HG02759 (cell line): ENCODE measurements around the gene RNF126.
A peak's percentile ranks its signal among the peaks of the same experiment; 100 is the strongest.
"Not testable (repeated sequence)": the region's sequence is repeated elsewhere in the genome, so short reads cannot be mapped to it uniquely, and the experiment has no call there.

Source experiments
- ATAC-seq: cut with Tn5 transposase; IDR thresholded peaks from one replicate; pipeline ENCODE4 v1.9.1; 2021; ENCODE audit warnings: mild to moderate bottlenecking, moderate library complexity; ENCODE audit not compliant: unreplicated experiment

The RNF126 gene

DNA sequence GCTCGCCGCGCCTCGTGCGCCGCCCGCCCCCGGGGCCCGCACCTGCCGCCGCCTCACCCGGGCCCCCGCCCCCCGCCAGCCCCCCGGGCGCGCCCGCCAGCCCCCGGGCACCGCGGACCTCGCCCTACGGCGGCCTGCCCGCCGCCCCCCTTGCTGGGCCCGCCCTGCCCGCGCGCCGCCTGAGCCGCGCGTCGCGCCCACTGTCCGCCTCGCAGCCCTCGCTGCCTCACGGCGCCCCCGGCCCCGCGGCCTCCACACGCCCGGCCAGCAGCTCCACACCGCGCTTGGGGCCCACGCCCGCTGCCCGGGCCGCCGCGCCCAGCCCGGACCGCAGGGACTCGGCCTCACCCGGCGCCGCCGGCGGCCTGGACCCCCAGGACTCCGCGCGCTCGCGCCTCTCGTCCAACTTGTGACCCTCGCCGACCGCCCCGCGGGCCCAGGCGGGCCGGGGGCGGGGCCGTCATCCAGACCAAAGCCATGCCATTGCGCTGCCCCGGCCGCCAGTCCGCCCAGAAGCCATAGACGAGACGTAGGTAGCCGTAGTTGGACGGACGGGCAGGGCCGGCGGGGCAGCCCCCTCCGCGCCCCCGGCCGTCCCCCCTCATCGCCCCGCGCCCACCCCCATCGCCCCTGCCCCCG lies 46.8 kb downstream of the RNF126 start:
- ATAC-seq, result no peak

DNA sequence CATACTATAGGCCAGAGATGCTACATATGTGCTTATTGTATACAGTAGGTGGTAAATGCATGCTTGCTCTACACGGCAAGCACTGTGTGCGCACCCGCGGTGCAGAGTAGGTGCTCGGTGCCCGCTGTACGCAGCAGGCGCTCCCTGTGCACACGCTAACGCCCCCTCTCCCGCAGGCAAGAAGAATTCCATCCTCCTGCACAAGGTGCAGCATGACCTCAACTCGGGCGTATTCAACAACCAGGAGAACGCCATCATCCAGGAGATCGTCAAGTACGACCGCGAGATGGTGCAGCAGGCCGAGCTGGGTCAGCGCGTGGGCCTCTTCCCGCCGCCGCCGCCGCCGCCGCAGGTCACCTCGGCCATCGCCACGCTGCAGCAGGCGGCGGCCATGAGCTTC lies 47.4 kb downstream of the RNF126 start:
- no peak for ATAC-seq

DNA sequence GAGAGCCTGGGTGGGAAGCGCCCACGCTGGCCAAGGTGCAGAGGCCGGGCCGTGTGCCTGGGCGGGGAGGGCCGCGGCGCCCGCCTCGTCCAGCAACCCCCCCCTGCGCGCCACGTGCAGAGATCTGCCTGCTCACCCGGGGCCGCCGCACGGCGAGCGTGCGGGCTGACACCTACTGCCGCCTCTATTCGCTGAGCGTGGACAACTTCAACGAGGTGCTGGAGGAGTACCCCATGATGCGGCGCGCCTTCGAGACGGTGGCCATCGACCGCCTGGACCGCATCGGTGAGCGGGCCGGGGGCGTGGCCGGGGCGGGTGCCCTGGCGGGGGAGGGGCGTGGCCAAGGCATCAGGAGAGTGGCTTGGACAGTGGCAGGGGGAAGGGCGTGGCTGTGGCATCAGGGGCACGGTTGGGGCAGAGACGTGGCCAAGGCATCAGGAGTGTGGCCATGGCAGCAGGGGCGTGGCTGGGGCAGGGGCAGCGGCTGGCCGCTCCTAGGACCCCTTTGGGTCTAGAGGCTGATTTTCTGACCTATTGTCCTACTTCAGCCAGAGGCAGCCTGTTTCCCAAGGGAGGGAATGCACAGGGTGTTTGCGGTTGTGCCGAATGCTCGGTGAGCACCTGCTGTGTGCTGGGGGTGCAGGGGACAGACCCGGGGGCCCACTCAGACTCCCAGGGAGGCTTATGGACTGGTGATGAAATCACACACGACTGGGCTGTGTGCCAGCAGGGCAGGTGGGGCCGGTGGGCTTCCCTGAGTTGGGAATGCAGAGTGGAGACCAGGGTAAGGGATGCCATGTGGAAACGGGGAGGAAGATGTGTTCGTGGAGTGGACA lies 49.1 kb downstream of the RNF126 start:
- ATAC-seq, result no peak

DNA sequence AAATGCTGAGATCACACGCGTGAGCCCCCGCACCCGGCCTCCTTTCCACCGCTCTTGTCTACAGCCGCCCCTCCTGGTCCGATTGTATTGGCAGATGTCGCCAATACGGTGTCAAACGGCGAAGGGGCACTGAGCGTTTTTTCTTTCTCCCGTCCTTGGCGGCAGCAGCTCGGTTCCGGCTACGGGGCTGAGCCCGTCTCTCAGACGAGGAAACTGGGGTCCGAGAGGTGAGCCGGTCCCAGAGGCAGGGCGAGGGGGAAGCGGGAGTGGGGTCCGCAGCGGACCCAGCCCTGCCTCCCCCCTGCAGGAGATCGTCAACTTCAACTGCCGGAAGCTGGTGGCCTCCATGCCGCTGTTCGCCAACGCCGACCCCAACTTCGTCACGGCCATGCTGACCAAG lies 50.1 kb downstream of the RNF126 start:
- no peak for ATAC-seq

DNA sequence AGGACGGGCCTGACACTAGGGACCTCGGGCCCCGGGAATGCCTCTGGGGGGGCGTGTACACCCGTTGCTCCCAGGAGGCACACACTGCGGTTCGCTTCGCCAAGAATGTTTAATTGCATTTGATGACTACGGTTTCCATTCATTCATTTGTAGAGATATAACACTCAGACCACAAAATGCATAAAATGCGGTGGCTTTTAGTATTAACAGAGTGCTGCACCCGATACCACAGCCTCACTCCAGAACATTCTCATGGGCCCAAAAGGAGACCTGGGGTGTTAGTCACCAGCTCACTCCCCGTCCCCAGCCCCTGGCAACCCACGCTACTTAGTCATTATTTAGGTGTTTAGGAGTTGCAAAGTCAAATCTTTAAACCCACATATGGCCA lies 51.5 kb downstream of the RNF126 start:
- ATAC-seq, result no peak

DNA sequence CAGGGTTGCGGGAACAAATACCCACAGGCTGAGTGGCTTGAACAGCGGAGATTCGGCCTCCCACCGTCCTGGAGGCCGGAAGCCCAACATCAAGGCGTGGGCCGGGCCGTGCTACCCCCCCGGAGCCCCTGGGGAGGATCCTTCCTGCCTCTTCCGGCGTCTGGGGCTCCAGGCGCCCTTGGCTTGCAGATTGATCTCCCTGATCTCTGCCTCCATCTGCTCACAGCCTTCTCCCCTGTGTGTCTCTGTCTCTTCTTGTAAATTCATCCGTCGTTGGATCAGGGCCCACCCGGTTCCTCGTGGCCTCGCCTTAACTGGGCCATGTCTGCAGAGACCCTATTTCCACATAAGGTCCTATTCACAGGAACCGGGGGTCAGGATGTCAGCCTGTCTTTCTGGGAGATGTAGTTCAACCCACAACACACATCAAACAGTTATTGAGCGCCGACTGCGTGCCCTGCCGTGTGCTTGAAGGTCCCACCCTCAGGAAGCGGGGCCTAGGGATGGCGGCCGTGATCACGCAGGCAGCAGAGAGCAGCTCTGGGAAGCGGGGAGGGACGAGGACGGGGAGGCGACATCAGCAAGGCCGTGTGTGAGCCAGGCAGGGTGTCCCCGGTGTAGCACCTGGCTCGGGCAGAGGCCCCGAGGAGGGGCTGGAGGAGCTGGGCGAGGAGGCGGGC lies 52.1 kb downstream of the RNF126 start:
- peak; percentile 51 for ATAC-seq

DNA sequence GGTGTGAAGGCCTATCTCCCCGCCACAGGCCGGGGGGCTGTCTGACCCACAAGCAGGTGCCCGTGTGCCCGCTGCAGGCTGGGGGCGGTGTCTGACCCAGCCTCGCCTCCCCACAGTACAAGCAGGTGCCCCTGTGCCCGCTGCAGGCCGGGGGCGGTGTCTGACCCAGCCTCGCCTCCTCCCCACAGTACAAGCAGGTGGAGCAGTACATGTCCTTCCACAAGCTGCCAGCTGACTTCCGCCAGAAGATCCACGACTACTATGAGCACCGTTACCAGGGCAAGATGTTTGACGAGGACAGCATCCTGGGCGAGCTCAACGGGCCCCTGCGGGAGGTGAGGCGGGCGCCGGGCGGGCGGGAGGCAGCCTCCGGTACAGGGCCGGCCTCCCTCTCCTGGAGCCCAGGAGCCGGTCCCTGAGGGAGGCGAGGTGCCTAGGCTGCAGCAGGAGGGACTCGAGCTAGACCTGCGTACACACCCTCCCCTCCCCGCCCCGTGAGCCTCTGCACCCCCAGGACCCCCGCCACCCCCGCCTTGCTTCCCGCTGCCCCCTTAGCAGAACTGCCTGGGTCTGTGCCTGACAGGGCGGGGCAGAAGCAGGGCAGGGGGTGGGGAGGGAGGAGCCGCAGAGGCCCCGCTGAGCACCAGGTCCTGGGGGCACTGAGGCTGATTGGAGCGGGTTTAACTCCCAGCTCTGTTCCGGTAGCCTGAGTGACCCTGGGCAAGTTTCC lies 52.8 kb downstream of the RNF126 start:
- peak; percentile 26 for ATAC-seq

DNA sequence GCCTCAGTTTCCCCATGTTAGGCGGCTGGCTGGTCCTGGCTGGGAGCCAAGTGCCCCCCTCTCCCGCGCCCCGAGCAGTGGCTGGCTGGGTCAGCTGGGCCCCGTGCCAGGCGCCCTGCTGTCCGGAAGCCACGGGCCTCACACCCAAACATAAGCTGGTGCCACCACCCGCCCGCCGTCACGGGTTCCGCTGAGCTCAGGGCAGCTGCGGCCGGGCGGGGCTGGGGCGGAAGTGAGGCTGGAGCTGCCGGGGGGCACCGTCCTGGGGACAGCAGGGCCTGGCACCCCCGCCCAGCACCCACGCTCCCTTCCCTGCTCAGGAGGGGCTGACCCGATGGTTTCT lies 54.0 kb downstream of the RNF126 start:
- ATAC-seq, result no peak

DNA sequence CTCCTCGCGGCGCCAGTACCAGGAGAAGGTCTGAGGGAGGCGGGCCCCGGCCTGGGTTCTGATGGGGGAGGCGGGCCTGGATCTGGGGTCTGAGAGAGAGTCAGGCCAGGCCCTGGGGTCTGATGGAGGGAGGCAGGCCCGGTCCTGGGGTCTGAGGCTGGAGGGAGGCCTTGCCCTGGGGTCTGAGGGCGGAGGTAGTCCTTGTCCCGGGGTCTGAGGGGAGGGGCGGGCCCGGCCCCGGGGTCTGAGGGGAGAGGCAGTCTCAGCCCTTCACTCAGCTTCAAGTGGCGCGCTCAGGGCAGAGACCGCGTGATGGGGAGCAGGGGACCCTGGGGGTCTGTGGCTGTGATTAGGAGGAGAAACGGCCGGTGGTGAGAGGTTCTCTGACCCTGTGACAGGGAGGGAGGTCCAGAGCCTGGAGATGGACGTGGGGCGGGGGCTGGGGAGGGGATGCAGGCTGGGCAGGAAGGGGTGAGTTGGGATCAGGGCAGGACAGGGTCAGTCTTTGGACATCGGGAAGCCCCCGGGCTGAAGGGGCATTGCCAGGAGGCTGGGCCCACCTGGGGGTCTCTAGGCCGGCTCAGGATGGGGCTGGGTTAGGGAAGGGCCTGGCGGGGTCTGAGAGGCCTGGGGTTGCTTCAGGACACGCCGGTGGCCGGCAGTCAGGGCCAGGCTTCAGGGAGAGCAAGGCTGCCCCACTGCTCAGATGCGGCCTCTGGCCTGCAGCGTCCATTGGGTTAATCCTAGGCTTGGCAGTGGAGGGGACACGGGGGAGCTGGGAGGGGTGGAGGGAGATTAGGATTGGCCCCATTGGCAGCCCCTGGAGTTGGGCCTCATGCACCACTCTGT lies 54.6 kb downstream of the RNF126 start:
- no peak for ATAC-seq

DNA sequence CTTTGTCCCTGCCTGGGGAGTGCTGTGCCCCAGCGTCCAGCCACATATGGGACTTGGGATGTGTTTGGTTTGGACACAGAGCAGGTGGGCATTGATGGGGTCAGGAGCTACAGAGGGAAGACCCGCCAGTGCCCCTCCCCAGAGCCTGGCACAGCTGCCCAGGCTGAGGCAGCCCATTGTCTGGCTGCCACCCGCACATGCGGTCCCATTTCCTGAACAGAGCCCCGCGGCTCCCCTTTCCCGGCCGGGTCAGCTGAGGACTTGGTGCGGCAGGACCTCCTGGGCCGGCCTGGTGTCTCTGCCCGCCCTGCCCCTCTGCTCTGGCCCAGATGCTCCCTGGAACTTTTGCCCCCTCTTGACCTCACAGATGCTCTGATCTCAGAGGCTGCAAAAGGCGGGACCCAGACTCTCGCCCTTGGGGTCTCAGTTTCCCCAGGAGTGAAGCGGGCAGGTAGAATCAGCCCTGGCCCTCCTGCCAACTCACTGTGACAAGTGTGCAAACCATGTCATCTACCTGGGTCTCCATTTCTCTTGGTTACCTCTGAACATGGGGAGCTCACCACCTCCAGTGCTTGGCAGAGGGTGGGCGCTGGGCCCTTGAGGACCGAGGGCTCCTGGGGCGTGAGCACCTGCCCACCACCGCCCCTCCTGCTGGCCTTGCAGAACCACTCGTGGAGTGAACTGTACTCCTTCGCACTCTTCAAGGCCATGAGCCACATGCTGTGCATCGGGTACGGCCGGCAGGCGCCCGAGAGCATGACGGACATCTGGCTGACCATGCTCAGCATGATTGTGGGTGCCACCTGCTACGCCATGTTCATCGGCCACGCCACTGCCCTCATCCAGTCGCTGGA lies 55.5 kb downstream of the RNF126 start:
- no peak for ATAC-seq

DNA sequence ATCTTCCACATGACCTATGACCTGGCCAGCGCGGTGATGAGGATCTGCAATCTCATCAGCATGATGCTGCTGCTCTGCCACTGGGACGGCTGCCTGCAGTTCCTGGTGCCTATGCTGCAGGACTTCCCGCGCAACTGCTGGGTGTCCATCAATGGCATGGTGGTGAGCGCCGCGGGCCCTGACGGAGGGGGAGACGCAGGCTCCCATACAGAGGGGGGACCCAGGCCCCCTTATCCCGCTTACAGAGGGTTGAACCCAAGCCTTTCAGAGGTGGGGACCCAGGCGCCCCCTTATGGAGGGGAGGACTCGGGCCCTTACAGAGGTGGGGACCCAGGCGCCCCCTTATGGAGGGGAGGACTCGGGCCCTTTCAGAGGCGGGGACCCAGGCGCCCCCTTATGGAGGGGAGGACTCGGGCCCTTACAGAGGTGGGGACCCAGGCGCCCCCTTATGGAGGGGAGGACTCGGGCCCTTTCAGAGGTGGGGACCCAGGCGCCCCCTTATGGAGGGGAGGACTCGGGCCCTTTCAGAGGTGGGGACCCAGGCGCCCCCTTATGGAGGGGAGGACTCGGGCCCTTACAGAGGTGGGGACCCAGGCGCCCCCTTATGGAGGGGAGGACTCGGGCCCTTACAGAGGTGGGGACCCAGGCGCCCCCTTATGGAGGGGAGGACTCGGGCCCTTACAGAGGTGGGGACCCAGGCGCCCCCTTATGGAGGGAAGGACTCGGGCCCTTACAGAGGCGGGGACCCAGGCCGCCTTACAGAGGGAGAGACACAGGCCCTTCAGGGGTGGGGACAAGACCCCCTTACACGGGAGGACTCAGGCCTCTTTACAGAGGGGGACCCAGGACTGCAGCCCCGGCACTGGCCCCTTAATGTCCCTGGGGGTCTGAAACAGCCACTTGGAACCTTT lies 57.7 kb downstream of the RNF126 start:
- not testable (repeated sequence) for ATAC-seq

DNA sequence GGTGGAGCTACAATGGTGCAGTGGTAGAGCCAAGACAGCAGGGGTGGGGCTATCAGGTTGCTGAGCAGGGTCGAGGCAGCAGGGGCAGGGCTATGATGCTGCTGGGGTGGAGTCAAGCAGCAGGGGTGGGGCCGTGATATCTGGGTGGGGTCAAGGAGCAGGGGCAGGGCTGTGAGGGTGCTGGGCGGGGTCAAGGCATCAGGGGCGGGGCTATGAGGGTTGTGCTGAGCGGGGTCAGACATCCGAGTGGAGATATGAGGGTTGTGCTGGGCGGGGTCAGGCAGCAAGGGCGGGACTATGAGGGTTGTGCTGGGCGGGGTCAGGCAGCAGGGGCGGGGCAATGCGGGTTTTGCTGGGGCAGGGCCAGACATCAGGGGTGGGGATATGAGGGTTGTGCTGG lies 58.7 kb downstream of the RNF126 start:
- ATAC-seq, result no peak

DNA sequence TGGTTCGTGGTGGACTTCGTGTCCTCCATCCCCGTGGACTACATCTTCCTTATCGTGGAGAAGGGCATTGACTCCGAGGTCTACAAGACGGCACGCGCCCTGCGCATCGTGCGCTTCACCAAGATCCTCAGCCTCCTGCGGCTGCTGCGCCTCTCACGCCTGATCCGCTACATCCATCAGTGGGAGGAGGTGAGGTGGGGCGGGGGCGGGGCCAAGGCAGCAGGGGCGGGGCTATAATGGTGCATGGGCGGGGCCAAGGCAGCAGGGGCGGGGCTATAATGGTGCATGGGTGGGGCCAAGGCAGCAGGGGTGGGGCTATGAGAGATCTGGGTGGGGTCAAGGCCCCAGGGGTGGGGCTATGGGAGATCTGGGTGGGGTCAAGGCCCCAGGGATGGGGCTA lies 59.2 kb downstream of the RNF126 start:
- ATAC-seq, result not testable (repeated sequence)

DNA sequence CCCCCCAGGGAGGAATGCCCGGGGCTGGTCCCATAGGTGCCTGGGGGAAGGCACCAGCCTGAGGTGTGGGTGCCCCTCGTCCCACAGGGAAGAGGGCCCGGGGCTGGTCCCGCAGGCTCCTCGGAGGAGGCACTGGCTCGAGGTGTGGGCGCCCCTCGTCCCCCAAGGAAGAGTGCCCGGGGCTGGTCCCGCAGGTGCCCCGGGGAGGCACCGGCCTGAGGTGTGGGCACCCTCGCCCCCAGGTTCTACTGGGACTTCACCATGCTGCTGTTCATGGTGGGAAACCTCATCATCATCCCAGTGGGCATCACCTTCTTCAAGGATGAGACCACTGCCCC lies 59.7 kb downstream of the RNF126 start:
- ATAC-seq, result not testable (repeated sequence)

DNA sequence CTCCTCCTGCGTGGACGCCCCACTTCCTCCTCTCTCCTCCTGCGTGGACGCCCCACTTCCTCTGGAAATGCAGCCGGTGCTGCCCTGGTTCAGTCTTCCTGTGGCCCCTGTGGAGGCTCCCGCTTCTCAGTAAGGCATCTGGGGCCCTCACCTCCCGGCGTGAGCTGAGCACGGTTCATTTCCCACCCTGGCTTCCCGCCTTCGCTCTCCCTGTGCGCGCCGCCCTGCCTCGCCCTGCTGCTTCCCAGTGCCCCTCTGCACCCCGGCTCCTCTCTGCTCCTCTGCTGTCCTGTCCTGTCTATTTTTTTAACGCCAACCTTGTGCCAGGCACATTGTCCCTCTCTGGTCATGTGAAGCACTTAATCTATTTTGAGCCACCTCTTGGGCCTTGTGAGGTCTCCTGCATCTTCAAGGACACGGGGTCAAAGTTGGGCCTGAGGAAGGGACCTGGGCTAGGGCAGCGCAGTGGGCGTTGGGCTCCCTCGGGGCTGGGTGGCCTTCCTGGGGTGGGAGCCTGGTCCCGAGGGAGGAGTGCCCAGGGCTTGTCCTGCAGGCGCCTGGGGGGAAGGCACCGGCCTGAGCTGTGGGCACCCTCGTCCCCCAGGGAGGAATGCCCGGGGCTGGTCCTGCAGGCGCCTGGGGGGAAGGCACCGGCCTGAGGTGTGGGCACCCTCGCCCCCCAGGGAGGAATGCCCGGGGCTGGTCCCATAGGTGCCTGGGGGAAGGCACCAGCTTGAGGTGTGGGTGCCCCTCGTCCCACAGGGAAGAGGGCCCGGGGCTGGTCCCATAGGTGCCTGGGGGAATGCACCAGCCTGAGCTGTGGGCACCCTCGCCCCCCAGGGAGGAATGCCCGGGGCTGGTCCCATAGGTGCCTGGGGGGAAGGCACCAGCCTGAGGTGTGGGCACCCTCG lies 60.4 kb downstream of the RNF126 start:
- ATAC-seq, result no peak

DNA sequence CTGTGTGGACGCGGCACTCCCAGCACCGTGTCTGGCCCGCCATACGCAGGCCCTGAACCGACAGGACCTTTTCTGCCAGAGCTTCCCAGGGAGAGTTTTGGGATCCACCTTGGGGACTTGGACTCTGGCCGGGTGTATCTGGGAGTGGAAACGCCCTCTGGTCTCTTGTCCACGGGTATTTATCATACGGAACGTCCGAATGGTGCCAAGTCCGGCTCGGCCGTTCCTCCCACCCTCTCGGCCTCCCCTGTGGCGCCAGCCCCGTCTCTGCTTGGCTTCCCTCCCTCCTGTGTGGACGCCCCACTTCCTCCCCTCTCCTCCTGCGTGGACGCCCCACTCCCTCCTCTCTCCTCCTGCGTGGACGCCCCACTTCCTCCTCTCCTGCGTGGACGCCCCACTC lies 61.2 kb downstream of the RNF126 start:
- ATAC-seq, result no peak

DNA sequence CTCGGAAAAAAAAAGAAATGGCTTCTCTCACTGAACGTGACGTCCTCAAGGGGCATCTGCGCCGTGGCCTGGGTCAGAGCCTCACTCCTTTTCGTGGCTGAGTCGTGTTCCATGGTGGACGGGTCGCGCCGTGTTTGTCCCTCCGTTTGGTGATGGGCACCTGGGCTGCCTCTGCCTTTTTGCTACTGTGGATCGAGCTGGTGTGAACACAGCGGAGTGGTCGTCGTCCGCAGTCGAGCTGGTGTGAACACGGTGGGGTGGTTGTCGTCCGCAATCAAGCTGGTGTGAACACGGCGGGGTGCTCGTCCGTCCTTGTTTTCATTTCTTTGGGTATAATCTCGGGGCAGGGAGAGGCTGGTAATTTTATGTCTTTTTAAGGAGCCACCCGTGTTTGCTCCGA lies 61.7 kb downstream of the RNF126 start:
- ATAC-seq, result no peak
